SU-DHL-6 (cell line): ENCODE results near the gene QKI.

Experiments
- H2AFZ ChIP-seq: fragments of 200-600 bp; sonication (generic); 2 replicates; pipeline ENCODE4 v1.6.1; 2014; ENCODE audit warnings: low read depth, mild to moderate bottlenecking, moderate library complexity, mixed read lengths, antibody characterized with exemption, low read length; ENCODE audit not compliant: severe bottlenecking
- H3F3A ChIP-seq: fragments of 200-600 bp; shearing (Covaris generic); 2 replicates; pipeline ENCODE4 v1.6.0; 2016; ENCODE audit warnings: antibody characterized with exemption, mild to moderate bottlenecking; ENCODE audit not compliant: insufficient read depth
- H3K27ac ChIP-seq: fragments of 200-600 bp; sonication (generic); 2 replicates; pipeline ENCODE4 v1.5.1; 2016; ENCODE audit warnings: low read depth, mild to moderate bottlenecking, low read length, moderate library complexity, mixed read lengths
- H3K27me3 ChIP-seq: fragments of 200-600 bp; sonication (generic), shearing (Covaris generic); 2 replicates; pipeline ENCODE4 v1.6.0; 2014; ENCODE audit warnings: mild to moderate bottlenecking, low read length
- H3K36me3 ChIP-seq: fragments of 200-600 bp; sonication (generic); 2 replicates; pipeline ENCODE4 v1.6.1; 2014; ENCODE audit warnings: mild to moderate bottlenecking, low read length, mixed read lengths
- H3K4me2 ChIP-seq: fragments of 300-600, 200-600 bp; shearing (Covaris generic), sonication (generic); 2 replicates; pipeline ENCODE4 v1.6.0; 2014; ENCODE audit warnings: low read length, low read depth, mild to moderate bottlenecking; ENCODE audit not compliant: poor library complexity, severe bottlenecking
- H3K4me3 ChIP-seq: fragments of 200-600 bp; sonication (generic); 2 replicates; pipeline ENCODE4 v1.5.1; 2014; ENCODE audit warnings: antibody characterized with exemption, low read length, mild to moderate bottlenecking, mixed read lengths; ENCODE audit not compliant: insufficient read depth, poor library complexity, severe bottlenecking
- H3K79me2 ChIP-seq: fragments of 200-600 bp; sonication (generic); 2 replicates; pipeline ENCODE4 v1.6.1; 2014; ENCODE audit warnings: mild to moderate bottlenecking, low read length, moderate library complexity; ENCODE audit not compliant: insufficient read depth
- H3K9ac ChIP-seq: fragments of 200-600 bp; sonication (generic); 2 replicates; pipeline ENCODE4 v1.7.0; 2014; ENCODE audit warnings: mild to moderate bottlenecking, low read length
- H3K9me2 ChIP-seq: fragments of 200-600 bp; sonication (generic); replicated peaks from 2 replicates; pipeline ENCODE4 v1.6.1; 2014; ENCODE audit warnings: low read length; ENCODE audit not compliant: insufficient read depth
- H3K9me3 ChIP-seq: fragments of 200-600 bp; sonication (generic); 2 replicates; pipeline ENCODE4 v1.6.1; 2014; ENCODE audit warnings: low read length, mixed read lengths; ENCODE audit not compliant: insufficient read depth
- H4K20me1 ChIP-seq: fragments of 200-600 bp; sonication (generic); 2 replicates; pipeline ENCODE4 v1.6.1; 2014; ENCODE audit warnings: low read depth, mild to moderate bottlenecking, antibody characterized with exemption, low read length, moderate library complexity, mixed read lengths
- EZH2phosphoT487 ChIP-seq: fragments of 200-600 bp; sonication (generic), shearing (Covaris generic); conservative IDR thresholded peaks from 2 replicates; pipeline ENCODE4 v1.6.1; 2018; ENCODE audit warnings: mild to moderate bottlenecking, antibody characterized with exemption, low read length, moderate library complexity, mixed read lengths
- TF ChIP-seq, protein P1 (sequence below): fragments of 200-600 bp; sonication (generic); IDR thresholded peaks from one replicate; pipeline ENCODE4 v1.5.1; 2017; ENCODE audit warnings: antibody characterized with exemption, mild to moderate bottlenecking, low read length, moderate library complexity; ENCODE audit not compliant: insufficient read depth, poor library complexity, severe bottlenecking

The QKI gene

DNA sequence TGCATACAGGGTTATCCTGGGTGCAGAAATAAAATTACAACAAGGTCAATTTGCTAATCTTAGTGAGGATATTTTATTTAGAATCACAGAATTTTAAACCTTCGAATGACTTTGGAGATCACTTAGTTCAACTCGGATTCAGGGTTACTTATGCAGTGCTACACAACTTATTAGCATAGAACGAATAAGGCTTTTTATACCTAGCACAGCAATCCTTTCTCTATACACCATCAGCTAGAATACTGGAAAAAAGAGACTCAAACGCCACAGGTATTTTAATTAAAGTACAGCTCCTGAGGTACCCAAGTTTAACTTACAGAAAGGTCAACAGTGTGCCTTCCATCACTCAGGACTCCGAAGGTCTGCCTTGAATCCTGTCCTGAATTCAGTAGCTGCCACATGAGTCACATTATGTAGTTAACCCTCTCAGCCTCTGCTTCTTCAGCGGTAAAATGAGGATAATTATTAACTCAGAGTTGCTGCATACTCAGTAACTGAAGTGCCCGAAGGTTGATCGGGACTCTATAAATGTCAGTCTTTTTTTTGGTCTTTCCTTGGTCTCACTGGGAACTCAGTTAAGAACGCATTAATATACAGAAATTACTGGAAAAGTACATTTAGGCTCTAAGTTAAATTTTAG lies 6.0 kb upstream of the QKI start:
- Histone ChIP-seq H3K4me3 (no peak overlapping the region), H3K9me2 (no peaks in the 10 kb centered on the region), H2AFZ (no peak overlapping the region), H3K27ac (no peak overlapping the region), H4K20me1 (no peaks in the 10 kb centered on the region), H3K9ac (no peak overlapping the region), H3K36me3 (no peaks in the 10 kb centered on the region), H3K4me2 (no peak overlapping the region), H3K79me2 (no peaks in the 10 kb centered on the region), H3K9me3 (no peaks in the 10 kb centered on the region), H3F3A (peaks cover 11% of the 10 kb centered on the region), H3K27me3 (no peaks in the 10 kb centered on the region)
- TF ChIP-seq, protein P1, sequence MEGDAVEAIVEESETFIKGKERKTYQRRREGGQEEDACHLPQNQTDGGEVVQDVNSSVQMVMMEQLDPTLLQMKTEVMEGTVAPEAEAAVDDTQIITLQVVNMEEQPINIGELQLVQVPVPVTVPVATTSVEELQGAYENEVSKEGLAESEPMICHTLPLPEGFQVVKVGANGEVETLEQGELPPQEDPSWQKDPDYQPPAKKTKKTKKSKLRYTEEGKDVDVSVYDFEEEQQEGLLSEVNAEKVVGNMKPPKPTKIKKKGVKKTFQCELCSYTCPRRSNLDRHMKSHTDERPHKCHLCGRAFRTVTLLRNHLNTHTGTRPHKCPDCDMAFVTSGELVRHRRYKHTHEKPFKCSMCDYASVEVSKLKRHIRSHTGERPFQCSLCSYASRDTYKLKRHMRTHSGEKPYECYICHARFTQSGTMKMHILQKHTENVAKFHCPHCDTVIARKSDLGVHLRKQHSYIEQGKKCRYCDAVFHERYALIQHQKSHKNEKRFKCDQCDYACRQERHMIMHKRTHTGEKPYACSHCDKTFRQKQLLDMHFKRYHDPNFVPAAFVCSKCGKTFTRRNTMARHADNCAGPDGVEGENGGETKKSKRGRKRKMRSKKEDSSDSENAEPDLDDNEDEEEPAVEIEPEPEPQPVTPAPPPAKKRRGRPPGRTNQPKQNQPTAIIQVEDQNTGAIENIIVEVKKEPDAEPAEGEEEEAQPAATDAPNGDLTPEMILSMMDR = no peak
- no peak for TF ChIP-seq EZH2phosphoT487

DNA sequence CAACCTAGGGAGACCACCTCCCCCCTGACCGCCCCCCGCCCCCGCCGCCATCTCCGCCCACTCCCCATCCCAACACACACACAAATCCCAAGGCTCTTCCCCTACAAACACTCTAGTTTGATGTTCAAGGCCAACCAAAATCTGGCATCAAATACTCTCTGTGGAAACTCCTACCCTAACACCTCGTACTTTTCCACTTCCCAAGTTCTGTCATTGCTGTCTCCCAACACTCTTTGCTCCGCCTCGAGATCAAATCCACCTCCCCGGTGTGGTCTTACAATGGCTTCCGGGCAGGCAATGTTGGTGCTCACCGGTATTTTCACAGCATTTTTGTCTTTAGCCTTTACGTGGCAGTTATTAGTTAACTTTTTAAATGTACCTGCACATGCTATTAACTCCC lies 4.8 kb upstream of the QKI start:
- H2AFZ ChIP-seq = no peak overlapping the region

DNA sequence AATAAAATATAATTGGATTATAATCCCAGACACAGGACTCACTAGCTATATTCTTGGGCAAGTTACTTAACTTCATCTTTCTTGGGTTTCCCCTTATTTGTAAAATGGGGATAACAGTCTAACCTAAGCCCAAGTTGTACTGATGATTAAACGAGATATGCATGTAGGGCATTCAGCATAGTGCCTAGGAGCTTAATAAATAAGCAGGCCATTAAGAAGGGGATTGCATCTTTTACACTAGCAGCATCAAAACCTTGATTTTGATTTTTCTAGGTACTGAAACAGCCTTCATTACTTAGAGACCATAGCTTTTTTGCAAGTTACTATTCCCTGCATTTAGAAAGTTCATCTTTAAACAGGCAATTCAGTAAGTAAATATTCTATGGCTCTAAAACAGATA lies 2.2 kb upstream of the QKI start:
- Histone ChIP-seq H3K27me3 (no peaks in the 10 kb centered on the region), H4K20me1 (peaks cover 5% of the 10 kb centered on the region), H3K9me2 (no peaks in the 10 kb centered on the region), H3K9me3 (no peaks in the 10 kb centered on the region), H3K36me3 (no peaks in the 10 kb centered on the region), H3F3A (peaks cover 18% of the 10 kb centered on the region), H3K27ac (no peak overlapping the region), H3K4me2 (peak overlapping the region; percentile 57), H2AFZ (no peak overlapping the region), H3K4me3 (no peak overlapping the region), H3K79me2 (peaks cover 19% of the 10 kb centered on the region), H3K9ac (no peak overlapping the region)
- no peak for TF ChIP-seq EZH2phosphoT487
- TF ChIP-seq, protein P1 = no peak

More for the DNA sequence above, 4.8 kb upstream of the QKI start:
- no peak overlapping the region for H3K4me2 ChIP-seq
- TF ChIP-seq, protein P1 = no peak
- no peak for TF ChIP-seq EZH2phosphoT487
- no peaks in the 10 kb centered on the region for H3K36me3 ChIP-seq
- H3K9ac ChIP-seq = no peak overlapping the region
- H3K27me3 ChIP-seq = no peaks in the 10 kb centered on the region
- H3K4me3 ChIP-seq = no peak overlapping the region
- H3F3A ChIP-seq = peaks cover 11% of the 10 kb centered on the region
- no peaks in the 10 kb centered on the region for H3K9me3 ChIP-seq
- no peaks in the 10 kb centered on the region for H3K9me2 ChIP-seq
- no peaks in the 10 kb centered on the region for H3K79me2 ChIP-seq
- no peaks in the 10 kb centered on the region for H4K20me1 ChIP-seq
- no peak overlapping the region for H3K27ac ChIP-seq
